Large intestine (tissue), 3 donors: ENCODE results near the gene GSTM2. TPM values are rescaled to one million over a fixed set of nuclear protein-coding genes. Genes with fewer than 3 reads are reported as not detected.

ENCODE experiments used
- DNase-seq, 2 donors: peaks; one replicate each; pipeline versions ENCODE4 v3.0.0 to v3.0.0-alpha.2; 2013
- H3K27ac ChIP-seq: one replicate; pipeline ENCODE4 v1.5.1; 2013; ENCODE audit warnings: low read length
- H3K27me3 ChIP-seq: 2 replicates; pipeline ENCODE4 v1.6.1; 2013; ENCODE audit warnings: low read length; ENCODE audit not compliant: control insufficient read depth, insufficient read depth
- H3K36me3 ChIP-seq: 2 replicates; pipeline ENCODE4 v1.6.1; 2013; ENCODE audit warnings: low read length; ENCODE audit not compliant: control insufficient read depth, insufficient read depth
- H3K4me1 ChIP-seq: one replicate; pipeline ENCODE4 v1.6.1; 2013; ENCODE audit warnings: low read length; ENCODE audit not compliant: control insufficient read depth, insufficient read depth
- H3K4me3 ChIP-seq: one replicate; pipeline ENCODE4 v1.5.1; 2013; ENCODE audit warnings: low read length
- H3K9me3 ChIP-seq: one replicate; pipeline ENCODE4 v1.6.1; 2013; ENCODE audit warnings: mild to moderate bottlenecking, low read depth, low read length, moderate library complexity; ENCODE audit not compliant: control insufficient read depth
- WGBS: methylation state at CpG from one replicate; pipeline ENCODE4 v1.1.5; 2013; ENCODE audit warnings: low lambda C conversion rate; ENCODE audit not compliant: insufficient coverage; 5-methylcytosine and 5-hydroxymethylcytosine counted together
- polyA plus RNA-seq: library from polyadenylated mRNA; unstranded; fragments of 120-200 nt; gene quantifications from one replicate; pipeline ENCODE4 v1.2.1, GENCODE V29; 2013

Gene GSTM2
- polyA plus RNA-seq, 1 donor: 197 TPM

- DNase-seq: no peak
- WGBS: no CpG with 5 or more reads among the region's 9 CpGs
- peaks cover 11% of the 10 kb centered on the region for H3K4me1 ChIP-seq
- no peak overlapping the region for H3K27ac ChIP-seq
- no peaks in the 10 kb centered on the region for H3K36me3 ChIP-seq
- no peaks in the 10 kb centered on the region for H3K27me3 ChIP-seq
- H3K4me3 ChIP-seq: no peak overlapping the region
- no peaks in the 10 kb centered on the region for H3K9me3 ChIP-seq
Observed at GRCh38 chr1:109639063-109639840, 28.6 kb upstream of the GSTM2 start.

- no peak for DNase-seq
- H3K9me3 ChIP-seq: no peaks in the 10 kb centered on the region
- peaks cover 11% of the 10 kb centered on the region for H3K4me1 ChIP-seq
- no peaks in the 10 kb centered on the region for H3K36me3 ChIP-seq
- H3K27me3 ChIP-seq: no peaks in the 10 kb centered on the region
- H3K27ac ChIP-seq: no peak overlapping the region
- WGBS: no CpG with 5 or more reads among the region's 6 CpGs
- H3K4me3 ChIP-seq: no peak overlapping the region
Observed at GRCh38 chr1:109639841-109640184, 28.0 kb upstream of the GSTM2 start.

GRCh38 chr1:109640285-109640865 is 27.5 kb upstream of the GSTM2 start:
- H3K4me3 ChIP-seq: no peak overlapping the region
- H3K27me3 ChIP-seq: no peaks in the 10 kb centered on the region
- DNase-seq: peak in 1 of 2 donors; percentile 55
- no CpG with 5 or more reads among the region's 5 CpGs for WGBS
- H3K4me1 ChIP-seq: peaks cover 11% of the 10 kb centered on the region
- H3K9me3 ChIP-seq: no peaks in the 10 kb centered on the region
- no peak overlapping the region for H3K27ac ChIP-seq
- no peaks in the 10 kb centered on the region for H3K36me3 ChIP-seq

GRCh38 chr1:109641078-109641740 is 26.6 kb upstream of the GSTM2 start:
- Histone ChIP-seq H3K4me3 (no peak overlapping the region), H3K4me1 (peaks cover 6% of the 10 kb centered on the region), H3K27me3 (no peaks in the 10 kb centered on the region), H3K9me3 (no peaks in the 10 kb centered on the region), H3K36me3 (no peaks in the 10 kb centered on the region), H3K27ac (no peak overlapping the region)
- DNase-seq: no peak
- WGBS: no CpG with 5 or more reads among the region's 2 CpGs

GRCh38 chr1:109641861-109642260 is 26.0 kb upstream of the GSTM2 start:
- H3K4me3 ChIP-seq: no peak overlapping the region

GRCh38 chr1:109642626-109643025 is 25.2 kb upstream of the GSTM2 start:
- no peak overlapping the region for H3K4me3 ChIP-seq
- DNase-seq: no peak
- H3K9me3 ChIP-seq: no peaks in the 10 kb centered on the region
- no peak overlapping the region for H3K27ac ChIP-seq
- 93% methylated on average over 2 of the region's 3 CpGs for WGBS
- no peaks in the 10 kb centered on the region for H3K36me3 ChIP-seq
- H3K4me1 ChIP-seq: peaks cover 5% of the 10 kb centered on the region
- no peaks in the 10 kb centered on the region for H3K27me3 ChIP-seq

More at GRCh38 chr1:109641861-109642260, 26.0 kb upstream of the GSTM2 start:
- Histone ChIP-seq H3K27me3 (no peaks in the 10 kb centered on the region), H3K4me1 (peaks cover 5% of the 10 kb centered on the region), H3K9me3 (no peaks in the 10 kb centered on the region), H3K36me3 (no peaks in the 10 kb centered on the region), H3K27ac (no peak overlapping the region)
- DNase-seq: no peak
- WGBS: no CpG with 5 or more reads among the region's 2 CpGs

- no peak overlapping the region for H3K4me3 ChIP-seq
- no peaks in the 10 kb centered on the region for H3K36me3 ChIP-seq
- no peaks in the 10 kb centered on the region for H3K27me3 ChIP-seq
- peak; percentile 61 to 67 for DNase-seq
- H3K27ac ChIP-seq: no peak overlapping the region
- peaks cover 5% of the 10 kb centered on the region for H3K4me1 ChIP-seq
- 50% methylated on average over 1 of the region's 32 CpGs for WGBS
- no peaks in the 10 kb centered on the region for H3K9me3 ChIP-seq
Observed at GRCh38 chr1:109643385-109644230, 24.2 kb upstream of the GSTM2 start.

GRCh38 chr1:109644670-109645069 is 23.2 kb upstream of the GSTM2 start:
- WGBS: no CpG with 5 or more reads among the region's 10 CpGs
- Histone ChIP-seq H3K36me3 (no peaks in the 10 kb centered on the region), H3K27me3 (no peaks in the 10 kb centered on the region), H3K4me3 (no peak overlapping the region), H3K27ac (no peak overlapping the region), H3K4me1 (peaks cover 5% of the 10 kb centered on the region), H3K9me3 (no peaks in the 10 kb centered on the region)
- peak in 1 of 2 donors; percentile 67 for DNase-seq

GRCh38 chr1:109649491-109649914 is 18.4 kb upstream of the GSTM2 start:
- H3K9me3 ChIP-seq: no peaks in the 10 kb centered on the region
- 83% methylated on average over 3 of the region's 4 CpGs for WGBS
- no peak overlapping the region for H3K4me3 ChIP-seq
- no peak overlapping the region for H3K27ac ChIP-seq
- DNase-seq: no peak
- H3K27me3 ChIP-seq: no peaks in the 10 kb centered on the region
- peaks cover 10% of the 10 kb centered on the region for H3K4me1 ChIP-seq
- no peaks in the 10 kb centered on the region for H3K36me3 ChIP-seq

- Histone ChIP-seq H3K9me3 (no peaks in the 10 kb centered on the region), H3K27ac (no peak overlapping the region), H3K4me1 (peaks cover 21% of the 10 kb centered on the region), H3K4me3 (no peak overlapping the region), H3K27me3 (no peaks in the 10 kb centered on the region), H3K36me3 (no peaks in the 10 kb centered on the region)
- DNase-seq: no peak
- WGBS: 100% methylated on average over 2 of the region's 3 CpGs
Observed at GRCh38 chr1:109650609-109651008, 17.2 kb upstream of the GSTM2 start.
